ENCODE measurements around the gene CAMP.

- no peak for TF ChIP-seq EZH2 (IDR thresholded peaks at IDR 0.05)
- no peak for TF ChIP-seq CTCF (IDR thresholded peaks at IDR 0.05)
- no peak for TF ChIP-seq EZH2phosphoT487 (IDR thresholded peaks at IDR 0.05)
Observed at GRCh38 chr3:48208076-48208475, 15.2 kb upstream of the CAMP start.
